DND-41 (cell line): Measurements from ENCODE around the gene FMN2.

Experiments
- CTCF ChIP-seq: IDR thresholded peaks from 2 replicates; pipeline ENCODE4 v1.5.1; 2012; ENCODE audit warnings: borderline replicate concordance, low read length, moderate library complexity, mild to moderate bottlenecking; ENCODE audit not compliant: poor library complexity, severe bottlenecking; ENCODE audit errors: extremely low read depth
- EZH2 ChIP-seq: IDR thresholded peaks from 3 replicates; pipeline ENCODE4 v1.6.1; 2012; ENCODE audit warnings: borderline replicate concordance, low read depth, mild to moderate bottlenecking, moderate library complexity, low read length, inconsistent platforms; ENCODE audit not compliant: severe bottlenecking

GRCh38 chr1:240295811-240296210 is 204.1 kb downstream of the FMN2 start:
- TF ChIP-seq CTCF (no peak), EZH2 (no peak)
